ENCODE measurements around the gene RPL13. TPM values are rescaled to one million over a fixed set of nuclear protein-coding genes. Genes with fewer than 3 reads are reported as not detected.

RPL13 gene
- total and polyA plus RNA-seq, 10 donors = 2,154 to 16,278 (median 6,788) TPM

- Histone ChIP-seq H3K4me1 (peaks cover 0 to 15% (median 14%) of the 10 kb centered on the region in 6 donors), H3K4me3 (no peak overlapping the region)
Measured at GRCh38 chr16:89605186-89605970, 44.9 kb downstream of the RPL13 start.

GRCh38 chr16:89606006-89606405 lies 45.5 kb downstream of the RPL13 start:
- TF ChIP-seq CTCF (IDR thresholded peaks at IDR 0.05 in 8 of 11, conservative IDR thresholded peaks at IDR 0.05 in 3 of 11) (no peak), POLR2A (IDR thresholded peaks at IDR 0.05) (no peak), POLR2AphosphoS5 (IDR thresholded peaks at IDR 0.05) (no peak)
- Histone ChIP-seq H3K4me1 (peaks cover 0 to 15% (median 14%) of the 10 kb centered on the region in 6 donors), H3K4me3 (no peak overlapping the region), H3K27ac (no peak overlapping the region), H3K27me3 (replicated peaks in 1 of 7) (peaks cover 0 to 26% (median 6%) of the 10 kb centered on the region in 7 donors), H3K36me3 (no peaks in the 10 kb centered on the region), H3K9me3 (no peaks in the 10 kb centered on the region)
- 81 to 96% (median 88%) methylated on average over 7 to 9 of the region's 9 CpGs for WGBS, 5 donors
- DNase-seq = no peak
- intact Hi-C loops (cut with DNase I; ENCODE audit: low total_unique reads) = no loop called here

More at GRCh38 chr16:89605186-89605970, 44.9 kb downstream of the RPL13 start:
- 88 to 97% (median 91%) methylated on average over 14 to 34 of the region's 34 CpGs for WGBS, 5 donors
- intact Hi-C loops (cut with DNase I; ENCODE audit: low total_unique reads) = no loop called here
- TF ChIP-seq POLR2A (IDR thresholded peaks at IDR 0.05) = no peak
- TF ChIP-seq CTCF (IDR thresholded peaks at IDR 0.05 in 8 of 11, conservative IDR thresholded peaks at IDR 0.05 in 3 of 11) = no peak
- TF ChIP-seq POLR2AphosphoS5 (IDR thresholded peaks at IDR 0.05) = no peak
- peaks cover 0 to 26% (median 6%) of the 10 kb centered on the region in 7 donors for H3K27me3 ChIP-seq (replicated peaks in 1 of 7)
- H3K9me3 ChIP-seq = no peaks in the 10 kb centered on the region
- no peak overlapping the region for H3K27ac ChIP-seq
- DNase-seq = no peak
- no peaks in the 10 kb centered on the region for H3K36me3 ChIP-seq

GRCh38 chr16:89607453-89607852 lies 47.0 kb downstream of the RPL13 start:
- Histone ChIP-seq H3K4me1 (peaks cover 0 to 9% (median 7%) of the 10 kb centered on the region in 6 donors), H3K27me3 (replicated peaks in 1 of 7) (peaks cover 0 to 21% (median 6%) of the 10 kb centered on the region in 7 donors), H3K4me3 (no peak overlapping the region), H3K27ac (no peak overlapping the region), H3K36me3 (no peaks in the 10 kb centered on the region), H3K9me3 (no peaks in the 10 kb centered on the region)
- intact Hi-C loops (cut with DNase I; ENCODE audit: low total_unique reads) = no loop called here
- 81 to 86% (median 85%) methylated on average over 9 of the region's 9 CpGs for WGBS, 5 donors
- TF ChIP-seq POLR2AphosphoS5 (IDR thresholded peaks at IDR 0.05) (no peak), CTCF (IDR thresholded peaks at IDR 0.05 in 8 of 11, conservative IDR thresholded peaks at IDR 0.05 in 3 of 11) (no peak), POLR2A (IDR thresholded peaks at IDR 0.05) (no peak)
- no peak for DNase-seq

- TF ChIP-seq POLR2A (IDR thresholded peaks at IDR 0.05) (no peak), POLR2AphosphoS5 (IDR thresholded peaks at IDR 0.05) (no peak), CTCF (IDR thresholded peaks at IDR 0.05 in 8 of 11, conservative IDR thresholded peaks at IDR 0.05 in 3 of 11) (no peak)
Measured at GRCh38 chr16:89607937-89608740, 47.7 kb downstream of the RPL13 start.

More at GRCh38 chr16:89607937-89608740, 47.7 kb downstream of the RPL13 start:
- H3K27ac ChIP-seq = no peak overlapping the region
- H3K4me3 ChIP-seq = no peak overlapping the region
- peaks cover 0 to 4% (median 2%) of the 10 kb centered on the region in 6 donors for H3K4me1 ChIP-seq
- WGBS, 5 donors = 75 to 86% (median 86%) methylated on average over 32 of the region's 32 CpGs
- H3K9me3 ChIP-seq = no peaks in the 10 kb centered on the region
- intact Hi-C loops (cut with DNase I; ENCODE audit: low total_unique reads) = no loop called here
- no peak for DNase-seq
- no peaks in the 10 kb centered on the region for H3K36me3 ChIP-seq
- peaks cover 0 to 15% (median under 1%) of the 10 kb centered on the region in 7 donors for H3K27me3 ChIP-seq (replicated peaks in 1 of 7)
